Right lobe of liver (tissue), 6 donors: ENCODE results near the gene NTN4. TPM values are rescaled to one million over a fixed set of nuclear protein-coding genes. Genes with fewer than 3 reads are reported as not detected.

ENCODE experiments used
- ATAC-seq, 4 donors: fragments of 200-7000 bp; cut with Tn5 transposase; one replicate each; pipeline ENCODE4 v1.9.1; 2020; ENCODE audit warnings: mild to moderate bottlenecking in 4 of 4, moderate library complexity in 4 of 4
- DNase-seq, 3 donors: peaks; one replicate each; pipeline ENCODE4 v3.0.0-alpha.2; 2020
- H3K27ac ChIP-seq, 3 donors: fragments of 200-600 bp; one replicate each; pipeline ENCODE4 v1.8.0; 2022
- H3K27me3 ChIP-seq, 2 donors: fragments of 200-600 bp; one replicate each; pipeline ENCODE4 v1.8.0; 2022
- H3K36me3 ChIP-seq, 4 donors: fragments of 200-600 bp; sonication (generic) in 1 of 4; one replicate each; pipeline versions ENCODE4 v1.5.1 to v1.8.0; 2017 to 2022; ENCODE audit warnings: control low read depth in 1 of 4
- H3K4me1 ChIP-seq, 4 donors: fragments of 200-600 bp; sonication (generic) in 1 of 4; one replicate each; pipeline versions ENCODE4 v1.5.1 to v1.8.0; 2017 to 2022; ENCODE audit warnings: control low read depth in 1 of 4
- H3K4me3 ChIP-seq, 3 donors: fragments of 200-600 bp; one replicate each; pipeline ENCODE4 v1.8.0; 2022
- H3K9me3 ChIP-seq, 4 donors: fragments of 200-600 bp; sonication (generic) in 1 of 4; one replicate each; pipeline versions ENCODE4 v1.5.1 to v1.8.0; 2017 to 2022; ENCODE audit warnings: control low read depth in 1 of 4
- POLR2A ChIP-seq: fragments of 450-650 bp; IDR thresholded peaks from one replicate; pipeline ENCODE4 v1.6.1; 2017; ENCODE audit warnings: antibody characterized with exemption, mild to moderate bottlenecking
- WGBS: methylation state at CpG from one replicate; pipeline ENCODE4 v1.1.6; 2018; ENCODE audit warnings: low coverage, low lambda C conversion rate; ENCODE audit not compliant: insufficient coverage; ENCODE audit errors: missing lambda C conversion rate; 5-methylcytosine and 5-hydroxymethylcytosine counted together
- intact Hi-C, 2 donors: fragments of 100-400 bp; cut with DNase I; formaldehyde crosslinking; loops; one replicate each; pipeline versions ENCODE4 v1.11.2 to v1.14.1; 2022
- long read RNA-seq: library from polyadenylated mRNA; unstranded; transcript quantifications from one replicate; pipeline ENCODE4 v2.0.0, GENCODE V29; 2019
- total RNA-seq, 6 experiments: library from RNA; depleted of rRNA in 2 of 6; stranded (reverse); fragments of >200 nt in 2 of 6; fragmentation: NEBNext Ultra II Directional in 3 of 6; extraction: Animal tissue kit (Norgen Biotek cat#: 25700) in 3 of 6; gene quantifications; one replicate each; pipeline versions ENCODE4 v1.1.0 to v1.2.4, GENCODE V29; 2016 to 2023
- TF ChIP-seq, protein P1 (sequence below), 4 donors: fragments of 200-600 bp in 3 of 4; fragments of 450-650 bp in 1 of 4; IDR thresholded peaks; one replicate each; pipeline versions ENCODE4 v1.5.1 to v1.8.0; 2016 to 2022; ENCODE audit warnings: antibody characterized with exemption in 4 of 4, mild to moderate bottlenecking in 2 of 4
- donor health status: DM: no; HTN: yes; CAD: no.
- donor health status: DM: no; HTN: no; CAD: no.
- donor health status: DM: no; HTN: no; CAD: no.
- donor health status: DM: no; HTN: yes; CAD: no.
- donor health status: DM: no; HTN: yes; CAD: no.

The NTN4 gene
- total RNA-seq = 10 to 100 TPM; 14.7 to 28.7 (median 18.9) TPM
- long read RNA-seq, partial matches to known transcripts = 2 of 2 reads
- long read RNA-seq, other reads (novel, unspliced or antisense) = 0 of 2 reads

DNA sequence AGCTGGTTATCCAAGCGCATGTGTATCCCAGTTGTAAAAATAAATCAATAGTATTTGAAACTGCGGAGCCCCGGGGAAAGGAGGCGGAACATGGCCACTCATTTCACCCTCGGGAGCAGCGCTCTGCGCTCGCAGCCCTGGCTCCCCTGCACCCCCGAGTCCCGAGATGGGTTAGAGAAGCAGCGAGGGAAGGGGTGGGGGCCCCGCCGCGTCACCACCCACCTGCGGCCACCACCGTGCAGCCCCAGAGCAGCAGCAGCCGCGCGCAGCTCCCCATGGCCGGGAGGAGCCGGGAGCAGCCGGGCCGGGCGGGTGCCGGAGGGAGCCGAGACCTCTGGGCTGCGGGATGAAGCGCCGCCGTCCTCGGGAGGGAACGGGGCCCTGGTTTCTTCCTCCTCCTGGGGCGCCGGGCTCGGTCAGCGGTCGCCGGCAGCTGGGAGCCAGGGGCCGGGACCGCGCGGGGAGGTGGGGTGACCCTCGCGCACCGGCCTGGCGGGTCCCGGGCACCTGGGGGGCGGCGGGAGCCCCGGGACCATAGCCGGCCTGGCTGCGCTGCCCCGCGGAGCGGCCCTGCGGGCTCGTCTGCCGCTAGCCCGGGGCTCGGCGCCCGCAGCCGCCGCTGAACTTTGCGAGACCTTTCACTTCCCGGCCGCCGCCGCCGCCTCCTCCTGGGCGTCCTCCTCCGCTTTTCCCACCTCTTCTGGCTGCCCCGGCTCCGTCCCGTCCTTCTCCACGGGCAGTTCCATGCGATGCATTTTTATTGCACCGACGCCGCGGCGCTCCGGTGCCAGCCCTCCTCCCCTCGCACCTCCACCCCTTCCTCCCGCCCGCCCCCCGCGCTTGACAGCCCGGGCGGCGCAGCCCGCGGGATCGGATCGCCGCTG is at the start of gene NTN4:
NTN4 (minus strand) TSS at position 732 of the 884 bp plus-strand sequence; CDS start at position 277, 455 bp downstream.
- Histone ChIP-seq H3K36me3 (no peaks in the 10 kb centered on the region), H3K27me3 (no peaks in the 10 kb centered on the region), H3K4me3 (peak within 1 kb of the TSS; percentile 41 to 79 (median 73)), H3K9me3 (no peaks in the 10 kb centered on the region), H3K27ac (peak within 1 kb of the TSS; percentile 78 to 86 (median 78)), H3K4me1 (peaks cover 0 to 9% (median 4%) of the 10 kb centered on the region in 4 donors)
- peak; percentile 54 for TF ChIP-seq POLR2A
- TF ChIP-seq, protein P1, sequence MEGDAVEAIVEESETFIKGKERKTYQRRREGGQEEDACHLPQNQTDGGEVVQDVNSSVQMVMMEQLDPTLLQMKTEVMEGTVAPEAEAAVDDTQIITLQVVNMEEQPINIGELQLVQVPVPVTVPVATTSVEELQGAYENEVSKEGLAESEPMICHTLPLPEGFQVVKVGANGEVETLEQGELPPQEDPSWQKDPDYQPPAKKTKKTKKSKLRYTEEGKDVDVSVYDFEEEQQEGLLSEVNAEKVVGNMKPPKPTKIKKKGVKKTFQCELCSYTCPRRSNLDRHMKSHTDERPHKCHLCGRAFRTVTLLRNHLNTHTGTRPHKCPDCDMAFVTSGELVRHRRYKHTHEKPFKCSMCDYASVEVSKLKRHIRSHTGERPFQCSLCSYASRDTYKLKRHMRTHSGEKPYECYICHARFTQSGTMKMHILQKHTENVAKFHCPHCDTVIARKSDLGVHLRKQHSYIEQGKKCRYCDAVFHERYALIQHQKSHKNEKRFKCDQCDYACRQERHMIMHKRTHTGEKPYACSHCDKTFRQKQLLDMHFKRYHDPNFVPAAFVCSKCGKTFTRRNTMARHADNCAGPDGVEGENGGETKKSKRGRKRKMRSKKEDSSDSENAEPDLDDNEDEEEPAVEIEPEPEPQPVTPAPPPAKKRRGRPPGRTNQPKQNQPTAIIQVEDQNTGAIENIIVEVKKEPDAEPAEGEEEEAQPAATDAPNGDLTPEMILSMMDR (IDR thresholded peaks at IDR 0.05) = no peak
- ATAC-seq = peak; percentile 56 to 78 (median 74)
- WGBS = 0% methylated on average over 27 of the region's 96 CpGs
- peak; percentile 67 to 79 (median 78) for DNase-seq
- intact Hi-C loops = loop anchor here in 1 of 2 donors (10.0 kb wide), 1 partner anchor 165 kb away; no protein-coding TSS in a partner anchor

DNA sequence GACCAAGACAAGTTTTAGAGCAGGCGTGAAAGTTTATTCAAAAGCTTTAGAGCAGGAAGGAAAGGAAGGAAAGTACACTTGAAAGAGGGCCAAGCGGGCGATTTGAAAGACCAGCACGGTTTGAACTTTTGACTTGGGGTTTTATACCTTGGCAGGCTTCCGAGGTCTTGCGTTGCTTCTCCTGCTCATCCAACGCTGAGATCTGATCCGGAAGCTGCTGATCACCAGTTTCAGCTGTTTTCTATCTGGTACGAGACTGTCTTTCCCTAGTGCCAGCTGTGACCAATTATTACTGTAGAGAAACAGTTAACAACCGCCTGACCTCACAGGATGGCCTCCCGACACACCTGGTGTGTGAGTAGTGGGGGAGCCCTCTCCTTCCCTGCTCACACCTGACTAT is 47.6 kb upstream of the NTN4 start:
- peak; percentile 86 to 94 (median 89) for ATAC-seq
- Histone ChIP-seq H3K4me3 (no peak overlapping the region), H3K4me1 (peaks cover 0 to 21% (median 0%) of the 10 kb centered on the region in 4 donors), H3K36me3 (no peaks in the 10 kb centered on the region), H3K9me3 (no peaks in the 10 kb centered on the region), H3K27ac (peak overlapping the region in 2 of 3 donors; percentile 73 to 75), H3K27me3 (no peaks in the 10 kb centered on the region)
- intact Hi-C loops = no loop called here
- peak; percentile 74 to 91 (median 74) for DNase-seq
- TF ChIP-seq, protein P1 (IDR thresholded peaks at IDR 0.05) = no peak
- TF ChIP-seq POLR2A = no peak
- WGBS = 6% methylated on average over 7 of the region's 11 CpGs

DNA sequence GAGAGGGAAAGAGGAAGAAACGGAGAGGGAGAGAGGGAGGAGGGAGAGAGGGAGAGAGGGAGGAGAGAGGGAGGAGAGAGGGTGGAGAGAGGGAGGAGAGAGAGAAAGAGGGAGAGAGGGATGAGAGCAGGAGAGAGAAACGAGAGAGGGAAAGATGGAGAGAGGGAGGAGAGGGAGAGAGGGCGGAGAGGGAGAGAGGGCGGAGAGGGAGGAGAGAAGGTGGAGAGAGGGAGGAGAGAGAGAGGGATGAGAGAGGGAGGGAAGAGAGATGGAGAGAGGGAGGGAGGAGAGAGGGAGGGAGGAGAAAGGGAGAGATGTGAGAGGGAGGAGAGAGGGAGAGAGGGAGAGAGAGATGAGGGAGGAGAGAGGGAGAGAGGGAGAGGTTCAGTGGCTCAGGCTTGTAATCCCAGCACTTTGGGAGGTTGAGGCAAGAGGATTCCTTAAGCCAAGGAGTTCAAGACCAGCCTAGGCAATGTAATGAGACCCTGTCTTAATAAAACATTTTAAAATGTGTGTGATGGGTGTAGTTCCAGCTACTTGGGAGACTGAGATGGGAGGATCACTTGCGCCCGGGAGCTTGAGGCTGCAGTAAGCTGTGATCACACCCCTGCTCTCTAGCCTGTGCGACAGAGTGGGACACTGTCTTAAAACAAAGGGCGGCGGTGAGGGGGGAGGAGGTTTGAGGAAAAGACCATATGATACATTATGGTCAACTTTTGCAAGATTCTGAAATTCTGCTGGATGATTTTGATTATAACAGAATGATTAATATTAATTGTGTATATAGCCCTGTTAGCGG is 46.9 kb upstream of the NTN4 start:
- TF ChIP-seq, protein P1 (IDR thresholded peaks at IDR 0.05) = no peak
- TF ChIP-seq POLR2A = no peak
- 64% methylated on average over 10 of the region's 10 CpGs for WGBS
- Histone ChIP-seq H3K4me1 (peaks cover 0 to 21% (median 0%) of the 10 kb centered on the region in 4 donors), H3K27me3 (no peaks in the 10 kb centered on the region), H3K4me3 (no peak overlapping the region), H3K9me3 (no peaks in the 10 kb centered on the region), H3K36me3 (no peaks in the 10 kb centered on the region), H3K27ac (peak overlapping the region in 2 of 3 donors; percentile 73 to 75)
- ATAC-seq = peak; percentile 15 to 47 (median 39)
- DNase-seq = no peak
- intact Hi-C loops = no loop called here

DNA sequence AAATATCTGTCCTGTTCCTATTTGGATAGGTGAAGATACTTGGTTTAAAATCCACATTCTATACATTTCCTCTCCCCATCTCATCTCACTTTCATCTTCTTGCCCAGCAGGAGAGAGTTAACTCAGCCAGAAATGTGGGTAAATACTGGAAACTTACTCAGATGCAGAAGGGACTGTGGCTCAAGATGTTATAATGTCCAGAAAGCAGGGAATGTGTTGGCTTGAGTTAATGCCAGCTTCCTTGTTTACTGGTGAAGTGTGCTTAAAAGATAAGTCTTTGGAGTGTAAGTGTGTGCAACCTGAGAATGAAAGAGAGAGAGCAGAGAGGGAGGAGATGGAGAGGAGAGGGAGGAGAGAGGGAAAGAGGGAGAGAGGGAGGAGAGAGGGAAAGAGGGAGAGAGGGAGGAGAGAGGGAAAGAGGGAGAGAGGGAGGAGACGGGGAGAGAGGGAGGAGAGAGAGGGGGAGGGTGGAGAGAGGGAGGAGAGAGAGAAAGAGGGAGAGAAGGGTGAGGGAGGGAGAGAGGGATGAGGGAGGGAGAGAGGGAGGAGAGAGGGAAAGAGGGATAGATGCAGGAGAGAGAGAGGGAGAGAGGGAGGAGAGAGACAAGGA is 46.2 kb upstream of the NTN4 start:
- Histone ChIP-seq H3K4me3 (no peak overlapping the region), H3K27ac (no peak overlapping the region), H3K4me1 (peaks cover 0 to 21% (median 0%) of the 10 kb centered on the region in 4 donors), H3K9me3 (no peaks in the 10 kb centered on the region), H3K36me3 (no peaks in the 10 kb centered on the region), H3K27me3 (no peaks in the 10 kb centered on the region)
- TF ChIP-seq, protein P1 (IDR thresholded peaks at IDR 0.05) = no peak
- TF ChIP-seq POLR2A = no peak
- peak in 3 of 4 donors; percentile 13 to 36 (median 30) for ATAC-seq
- intact Hi-C loops = no loop called here
- 0% methylated on average over 1 of the region's 1 CpG for WGBS
- no peak for DNase-seq
